A549 (cell line): ENCODE results near the gene SACM1L.

ENCODE experiments used
- MAZ ChIP-seq: fragments of 150-350 bp; IDR thresholded peaks from 2 replicates; pipeline ENCODE4 v1.6.1; 2014; ENCODE audit warnings: antibody characterized with exemption, low read depth, low read length, borderline replicate concordance
- POLR2A ChIP-seq: IDR thresholded peaks from 2 replicates; pipeline ENCODE4 v1.6.1; 2012; ENCODE audit warnings: mild to moderate bottlenecking, low read length
- RAD21 ChIP-seq, 2 experiments: fragments of >200 bp in 1 of 2; sonication (Bioruptor Twin) in 1 of 2; formaldehyde crosslinking in 1 of 2; IDR thresholded peaks in 1 of 2; conservative IDR thresholded peaks in 1 of 2; 2 replicates in 1 of 2; 3 replicates in 1 of 2; pipeline ENCODE4 v1.6.1; 2012 to 2018; ENCODE audit warnings: inconsistent platforms in 1 of 2
- RFX5 ChIP-seq: fragments of 450-650 bp; IDR thresholded peaks from 2 replicates; pipeline ENCODE4 v1.7.1; 2014; ENCODE audit warnings: antibody characterized with exemption, mild to moderate bottlenecking, moderate library complexity
- TF ChIP-seq, protein P1 (sequence below): fragments of >200 bp; sonication (Bioruptor Twin); formaldehyde crosslinking; IDR thresholded peaks from 3 replicates; pipeline ENCODE4 v1.5.1; 2016

DNA sequence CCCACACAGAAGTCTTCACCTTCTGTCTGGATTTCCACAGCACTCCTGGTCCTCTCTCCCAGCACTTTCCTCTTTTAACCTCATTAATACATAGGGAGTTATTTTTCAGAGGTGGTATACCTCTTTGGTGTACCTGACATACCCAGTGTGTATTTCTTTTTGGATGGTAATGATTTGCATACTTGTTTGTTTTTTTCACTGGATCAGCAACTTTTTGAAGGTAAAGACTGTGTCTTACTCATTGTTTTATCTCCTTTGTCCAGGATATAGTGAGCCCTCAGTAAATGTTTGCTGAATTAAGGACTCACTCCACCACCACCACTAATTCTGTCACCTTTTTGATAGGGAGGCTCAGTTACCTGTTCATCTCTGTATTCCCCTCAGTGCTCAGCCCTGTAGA lies 52.1 kb downstream of the SACM1L start:
- TF ChIP-seq, protein P1, sequence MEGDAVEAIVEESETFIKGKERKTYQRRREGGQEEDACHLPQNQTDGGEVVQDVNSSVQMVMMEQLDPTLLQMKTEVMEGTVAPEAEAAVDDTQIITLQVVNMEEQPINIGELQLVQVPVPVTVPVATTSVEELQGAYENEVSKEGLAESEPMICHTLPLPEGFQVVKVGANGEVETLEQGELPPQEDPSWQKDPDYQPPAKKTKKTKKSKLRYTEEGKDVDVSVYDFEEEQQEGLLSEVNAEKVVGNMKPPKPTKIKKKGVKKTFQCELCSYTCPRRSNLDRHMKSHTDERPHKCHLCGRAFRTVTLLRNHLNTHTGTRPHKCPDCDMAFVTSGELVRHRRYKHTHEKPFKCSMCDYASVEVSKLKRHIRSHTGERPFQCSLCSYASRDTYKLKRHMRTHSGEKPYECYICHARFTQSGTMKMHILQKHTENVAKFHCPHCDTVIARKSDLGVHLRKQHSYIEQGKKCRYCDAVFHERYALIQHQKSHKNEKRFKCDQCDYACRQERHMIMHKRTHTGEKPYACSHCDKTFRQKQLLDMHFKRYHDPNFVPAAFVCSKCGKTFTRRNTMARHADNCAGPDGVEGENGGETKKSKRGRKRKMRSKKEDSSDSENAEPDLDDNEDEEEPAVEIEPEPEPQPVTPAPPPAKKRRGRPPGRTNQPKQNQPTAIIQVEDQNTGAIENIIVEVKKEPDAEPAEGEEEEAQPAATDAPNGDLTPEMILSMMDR: no peak
- TF ChIP-seq RAD21 (conservative IDR thresholded peaks at IDR 0.05 in 1 of 2, IDR thresholded peaks at IDR 0.05 in 1 of 2) (no peak), POLR2A (no peak), RFX5 (no peak), MAZ (no peak)
